Neural progenitor cell (in vitro differentiated cells): Measurements from ENCODE around the gene GOLGA6L26. TPM values are rescaled to one million over a fixed set of nuclear protein-coding genes. Genes with fewer than 3 reads are reported as not detected.
"Not testable (repeated sequence)": the region's sequence is repeated elsewhere in the genome, so short reads cannot be mapped to it uniquely, and the experiment has no call there.

ENCODE experiments used
- DNase-seq: peaks from one replicate; pipeline ENCODE4 v3.0.0-alpha.2; 2016; ENCODE audit warnings: low spot score
- H2AFZ ChIP-seq: fragments of 200-600 bp; sonication (generic); replicated peaks from 2 replicates; pipeline ENCODE4 v1.6.1; 2016; ENCODE audit warnings: antibody characterized with exemption
- H3F3A ChIP-seq: fragments of 200-600 bp; sonication (generic); 2 replicates; pipeline ENCODE4 v1.6.1; 2016; ENCODE audit warnings: antibody characterized with exemption, low read depth
- H3K27ac ChIP-seq: fragments of 200-600 bp; sonication (generic); 2 replicates; pipeline ENCODE4 v1.5.1; 2016; ENCODE audit warnings: mild to moderate bottlenecking
- H3K27me3 ChIP-seq: fragments of 200-600 bp; sonication (generic); 2 replicates; pipeline ENCODE4 v1.6.1; 2016; ENCODE audit warnings: mild to moderate bottlenecking, moderate library complexity
- H3K36me3 ChIP-seq: fragments of 200-600 bp; sonication (generic); 2 replicates; pipeline ENCODE4 v1.5.1; 2016
- H3K4me1 ChIP-seq: fragments of 200-600 bp; sonication (generic); 2 replicates; pipeline ENCODE4 v1.6.1; 2016; ENCODE audit warnings: mixed run types
- H3K4me2 ChIP-seq: fragments of 200-600 bp; sonication (generic); 2 replicates; pipeline ENCODE4 v1.6.1; 2016
- H3K4me3 ChIP-seq: fragments of 200-600 bp; sonication (generic); 2 replicates; pipeline ENCODE4 v1.5.1; 2016
- H3K79me2 ChIP-seq: fragments of 200-600 bp; sonication (generic); 2 replicates; pipeline ENCODE4 v1.6.1; 2016; ENCODE audit warnings: low read depth
- H3K9ac ChIP-seq: fragments of 200-600 bp; sonication (generic); 2 replicates; pipeline ENCODE4 v1.6.1; 2016
- H3K9me3 ChIP-seq: fragments of 200-600 bp; sonication (generic); 2 replicates; pipeline ENCODE4 v1.5.1; 2016; ENCODE audit warnings: low read depth
- H4K20me1 ChIP-seq: fragments of 200-600 bp; sonication (generic); 2 replicates; pipeline ENCODE4 v1.6.1; 2016; ENCODE audit warnings: low read depth
- H3K27ac Mint-ChIP-seq: 3 replicates; pipeline ENCODE4 v1.8.0; 2021; ENCODE audit warnings: mixed read lengths
- H3K27me3 Mint-ChIP-seq: 2 replicates; pipeline ENCODE4 v1.8.0; 2022; ENCODE audit warnings: low read depth, mild to moderate bottlenecking, inconsistent platforms, moderate library complexity, mixed read lengths; ENCODE audit not compliant: insufficient read depth
- H3K36me3 Mint-ChIP-seq: 3 replicates; pipeline ENCODE4 v1.8.0; 2021; ENCODE audit warnings: mixed read lengths
- H3K4me1 Mint-ChIP-seq: 3 replicates; pipeline ENCODE4 v1.8.0; 2021; ENCODE audit warnings: mixed read lengths
- H3K4me3 Mint-ChIP-seq: 3 replicates; pipeline ENCODE4 v1.8.0; 2021; ENCODE audit warnings: mild to moderate bottlenecking, moderate library complexity, mixed read lengths
- H3K9me3 Mint-ChIP-seq: 3 replicates; pipeline ENCODE4 v1.8.0; 2020; ENCODE audit warnings: mixed read lengths
- EZH2 ChIP-seq: fragments of 200-600 bp; sonication (generic); IDR thresholded peaks from 2 replicates; pipeline ENCODE4 v1.6.1; 2017; ENCODE audit warnings: antibody characterized with exemption, mild to moderate bottlenecking, moderate library complexity
- EZH2phosphoT487 ChIP-seq: fragments of 200-600 bp; sonication (generic); IDR thresholded peaks from 2 replicates; pipeline ENCODE4 v1.6.1; 2017; ENCODE audit warnings: antibody characterized with exemption
- total RNA-seq: library from RNA; depleted of rRNA; stranded (reverse); fragments of >200 nt; gene quantifications from 2 replicates; pipeline ENCODE4 v1.2.3, GENCODE V29; 2015; ENCODE audit warnings: low replicate concordance
- TF ChIP-seq, protein P1 (sequence below): fragments of 200-600 bp; sonication (generic); IDR thresholded peaks from 2 replicates; pipeline ENCODE4 v1.5.1; 2017; ENCODE audit warnings: antibody characterized with exemption, mild to moderate bottlenecking

The GOLGA6L26 gene
- total RNA-seq, 1 donor from 2014 or later, result not detected

DNA sequence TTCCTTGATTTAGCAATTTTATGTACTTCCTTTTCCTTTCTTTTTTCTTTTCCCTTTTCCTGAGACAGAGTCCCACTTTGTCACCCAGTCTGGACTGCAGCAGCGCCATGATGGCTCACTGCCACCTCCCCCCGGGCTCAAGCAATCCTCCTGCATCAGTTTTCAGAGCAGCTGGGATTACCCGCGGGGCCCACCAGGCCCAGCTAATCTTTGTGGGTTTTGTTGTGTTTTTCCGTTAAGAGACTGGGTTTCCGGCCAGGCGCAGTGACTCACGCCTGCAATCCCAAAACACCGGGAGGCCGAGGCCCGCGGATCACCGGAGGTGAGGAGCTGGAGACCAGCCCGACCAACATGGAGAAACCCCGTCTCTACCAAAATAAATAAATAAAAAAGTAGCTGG, 38.3 kb upstream of the GOLGA6L26 start:
- no peak overlapping the region for H3K27ac ChIP-seq
- H3K4me3 ChIP-seq, result no peak overlapping the region
- H4K20me1 ChIP-seq, result no peaks in the 10 kb centered on the region
- H3K36me3 ChIP-seq, result no peaks in the 10 kb centered on the region
- H3K79me2 ChIP-seq, result no peaks in the 10 kb centered on the region
- no peak overlapping the region for H3K9ac ChIP-seq
- peak overlapping the region; percentile 76 for H2AFZ ChIP-seq
- no peak overlapping the region for H3K4me2 ChIP-seq
- no peak overlapping the region for H3K27ac Mint-ChIP-seq
- H3K4me1 ChIP-seq, result no peaks in the 10 kb centered on the region
- peaks cover 7% of the 10 kb centered on the region for H3K9me3 Mint-ChIP-seq
- H3K4me1 Mint-ChIP-seq, result no peaks in the 10 kb centered on the region
- no peaks in the 10 kb centered on the region for H3K36me3 Mint-ChIP-seq
- H3K4me3 Mint-ChIP-seq, result no peak overlapping the region
- no peaks in the 10 kb centered on the region for H3K27me3 Mint-ChIP-seq
- DNase-seq, result no peak
- no peaks in the 10 kb centered on the region for H3K27me3 ChIP-seq
- TF ChIP-seq, protein P1, sequence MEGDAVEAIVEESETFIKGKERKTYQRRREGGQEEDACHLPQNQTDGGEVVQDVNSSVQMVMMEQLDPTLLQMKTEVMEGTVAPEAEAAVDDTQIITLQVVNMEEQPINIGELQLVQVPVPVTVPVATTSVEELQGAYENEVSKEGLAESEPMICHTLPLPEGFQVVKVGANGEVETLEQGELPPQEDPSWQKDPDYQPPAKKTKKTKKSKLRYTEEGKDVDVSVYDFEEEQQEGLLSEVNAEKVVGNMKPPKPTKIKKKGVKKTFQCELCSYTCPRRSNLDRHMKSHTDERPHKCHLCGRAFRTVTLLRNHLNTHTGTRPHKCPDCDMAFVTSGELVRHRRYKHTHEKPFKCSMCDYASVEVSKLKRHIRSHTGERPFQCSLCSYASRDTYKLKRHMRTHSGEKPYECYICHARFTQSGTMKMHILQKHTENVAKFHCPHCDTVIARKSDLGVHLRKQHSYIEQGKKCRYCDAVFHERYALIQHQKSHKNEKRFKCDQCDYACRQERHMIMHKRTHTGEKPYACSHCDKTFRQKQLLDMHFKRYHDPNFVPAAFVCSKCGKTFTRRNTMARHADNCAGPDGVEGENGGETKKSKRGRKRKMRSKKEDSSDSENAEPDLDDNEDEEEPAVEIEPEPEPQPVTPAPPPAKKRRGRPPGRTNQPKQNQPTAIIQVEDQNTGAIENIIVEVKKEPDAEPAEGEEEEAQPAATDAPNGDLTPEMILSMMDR, result no peak
- no peak for TF ChIP-seq EZH2
- no peak for TF ChIP-seq EZH2phosphoT487
- H3K9me3 ChIP-seq, result no peaks in the 10 kb centered on the region
- no peaks in the 10 kb centered on the region for H3F3A ChIP-seq

DNA sequence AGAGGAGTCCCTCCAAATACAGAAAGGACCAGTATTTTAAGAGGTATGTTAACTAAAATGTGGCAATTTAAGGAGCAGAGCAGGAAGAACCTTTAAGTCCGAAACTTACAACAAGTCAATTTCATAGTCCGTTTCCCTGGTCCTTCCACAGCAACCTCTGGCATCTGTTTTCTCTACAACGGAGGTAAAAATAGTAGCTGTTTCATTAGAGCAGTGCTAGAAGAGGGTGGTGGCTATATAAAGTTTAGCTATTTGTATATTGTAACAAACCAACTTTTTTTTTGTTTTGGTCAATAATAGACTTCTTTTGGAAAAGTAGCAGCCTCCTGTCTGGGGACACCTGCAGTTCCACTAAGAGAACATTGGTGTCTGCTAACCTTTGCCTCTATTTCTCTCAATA, 37.9 kb upstream of the GOLGA6L26 start:
- H3K9me3 Mint-ChIP-seq, H3K27ac ChIP-seq, DNase-seq, H3K4me2 ChIP-seq, H3K4me1 Mint-ChIP-seq, H3K27ac Mint-ChIP-seq, H4K20me1 ChIP-seq, H3K36me3 ChIP-seq, H3K36me3 Mint-ChIP-seq, H3K4me3 Mint-ChIP-seq, H3K4me1 ChIP-seq, H3K27me3 Mint-ChIP-seq, H3K27me3 ChIP-seq, H3K9ac ChIP-seq, H3F3A ChIP-seq, H3K9me3 ChIP-seq, H3K79me2 ChIP-seq, H3K4me3 ChIP-seq: not testable (repeated sequence)
- H2AFZ ChIP-seq, result peak overlapping the region; percentile 76

DNA sequence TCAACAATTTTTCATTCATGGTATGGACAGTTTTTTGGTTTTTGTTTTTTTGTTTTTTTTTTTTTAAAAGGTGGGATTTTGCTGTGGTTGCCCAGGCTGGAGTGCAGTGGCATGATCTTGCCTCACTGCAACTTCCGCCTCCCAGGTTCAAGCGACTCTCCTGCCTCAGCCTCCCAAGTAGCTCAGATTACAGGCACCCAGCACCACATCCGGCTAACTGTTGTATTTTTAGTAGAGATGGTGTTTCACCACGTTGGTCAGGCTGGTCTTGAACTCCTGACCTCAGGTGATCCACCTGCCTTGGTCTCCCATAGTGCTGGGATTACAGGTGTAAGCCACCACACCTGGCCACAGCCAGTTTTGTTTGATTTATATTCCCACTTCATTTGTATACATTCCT, 37.1 kb upstream of the GOLGA6L26 start:
- not testable (repeated sequence) for H3K27ac Mint-ChIP-seq, DNase-seq, H2AFZ ChIP-seq, H3K9me3 ChIP-seq, H3K27me3 Mint-ChIP-seq, H3K9me3 Mint-ChIP-seq, H3K27me3 ChIP-seq, H3K27ac ChIP-seq, H3K4me2 ChIP-seq, H3K4me3 ChIP-seq, H3K36me3 ChIP-seq, H3K36me3 Mint-ChIP-seq, H3F3A ChIP-seq, H3K4me1 Mint-ChIP-seq, H3K4me1 ChIP-seq, H3K4me3 Mint-ChIP-seq, H3K9ac ChIP-seq, H3K79me2 ChIP-seq, H4K20me1 ChIP-seq

DNA sequence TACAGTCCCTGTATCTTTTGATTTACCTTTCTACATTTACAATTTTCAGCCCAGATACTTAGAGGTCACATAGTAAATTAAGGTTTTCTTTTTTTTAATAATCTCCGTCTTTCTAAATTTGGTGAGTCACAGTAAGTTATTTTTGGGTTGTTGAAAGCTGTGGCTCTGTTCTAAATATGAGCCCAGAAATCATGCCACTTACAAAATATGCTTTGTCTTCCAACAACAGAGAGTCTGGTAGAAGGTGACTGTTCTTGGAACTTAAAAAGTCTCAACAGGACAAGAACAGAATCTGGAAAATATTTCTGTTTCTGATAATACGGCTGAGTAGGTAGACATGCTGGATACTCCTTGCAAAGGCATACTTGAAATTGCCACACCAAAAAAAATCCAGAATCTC, 36.6 kb upstream of the GOLGA6L26 start:
- H3K36me3 Mint-ChIP-seq, result no peaks in the 10 kb centered on the region
- Histone ChIP-seq H3F3A (no peaks in the 10 kb centered on the region), H4K20me1 (no peaks in the 10 kb centered on the region), H3K27me3 (no peaks in the 10 kb centered on the region), H3K4me1 (no peaks in the 10 kb centered on the region), H3K9ac (no peak overlapping the region), H3K36me3 (no peaks in the 10 kb centered on the region), H2AFZ (no peak overlapping the region), H3K4me3 (no peak overlapping the region), H3K27ac (no peak overlapping the region), H3K9me3 (no peaks in the 10 kb centered on the region), H3K4me2 (no peak overlapping the region), H3K79me2 (no peaks in the 10 kb centered on the region)
- DNase-seq, result no peak
- no peak overlapping the region for H3K27ac Mint-ChIP-seq
- H3K4me1 Mint-ChIP-seq, result no peaks in the 10 kb centered on the region
- no peaks in the 10 kb centered on the region for H3K27me3 Mint-ChIP-seq
- TF ChIP-seq EZH2, result no peak
- TF ChIP-seq, protein P1, result no peak
- TF ChIP-seq EZH2phosphoT487, result no peak
- peaks cover 7% of the 10 kb centered on the region for H3K9me3 Mint-ChIP-seq
- H3K4me3 Mint-ChIP-seq, result no peak overlapping the region
